Measurements from ENCODE around the gene PTRH1. TPM values are rescaled to one million over a fixed set of nuclear protein-coding genes. Genes with fewer than 3 reads are reported as not detected.

Gene PTRH1
- total RNA-seq, 1 experiment from 2014 or later = 15.1 TPM

DNA sequence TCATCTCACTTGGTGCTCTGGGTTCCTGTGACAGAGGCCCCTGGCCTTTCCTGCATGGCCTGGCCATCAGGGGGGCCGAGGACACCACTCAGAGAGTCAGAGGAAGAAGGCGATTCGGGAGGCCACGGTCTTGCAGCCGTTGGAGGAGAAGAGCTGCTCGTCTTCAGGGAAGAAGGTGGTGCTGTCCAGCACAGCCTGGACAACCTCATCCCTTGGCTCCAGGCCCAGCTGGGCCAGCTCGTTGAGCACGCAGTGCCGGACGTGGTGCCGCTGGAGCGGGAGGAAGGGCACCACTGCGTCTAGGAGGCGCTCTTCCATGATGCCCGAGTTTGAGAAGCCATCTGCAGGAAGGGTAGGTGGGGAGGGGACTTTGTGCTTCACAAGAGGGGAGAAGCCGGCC is 16.5 kb upstream of the PTRH1 start:
- CTCF ChIA-PET = no interaction called here
- Mint-ChIP-seq H3K9me3 (ENCODE audit: low read depth, unreplicated experiment) (no peaks in the 10 kb centered on the region), H3K27ac (ENCODE audit: unreplicated experiment) (no peak overlapping the region), H3K36me3 (ENCODE audit: insufficient read depth, unreplicated experiment) (peaks cover 6% of the 10 kb centered on the region), H3K27me3 (ENCODE audit: unreplicated experiment) (peaks cover 12% of the 10 kb centered on the region), H3K4me3 (ENCODE audit: low read depth, unreplicated experiment) (no peak overlapping the region), H3K4me1 (ENCODE audit: low read depth, unreplicated experiment) (no peaks in the 10 kb centered on the region)
- TF ChIP-seq, protein P1, sequence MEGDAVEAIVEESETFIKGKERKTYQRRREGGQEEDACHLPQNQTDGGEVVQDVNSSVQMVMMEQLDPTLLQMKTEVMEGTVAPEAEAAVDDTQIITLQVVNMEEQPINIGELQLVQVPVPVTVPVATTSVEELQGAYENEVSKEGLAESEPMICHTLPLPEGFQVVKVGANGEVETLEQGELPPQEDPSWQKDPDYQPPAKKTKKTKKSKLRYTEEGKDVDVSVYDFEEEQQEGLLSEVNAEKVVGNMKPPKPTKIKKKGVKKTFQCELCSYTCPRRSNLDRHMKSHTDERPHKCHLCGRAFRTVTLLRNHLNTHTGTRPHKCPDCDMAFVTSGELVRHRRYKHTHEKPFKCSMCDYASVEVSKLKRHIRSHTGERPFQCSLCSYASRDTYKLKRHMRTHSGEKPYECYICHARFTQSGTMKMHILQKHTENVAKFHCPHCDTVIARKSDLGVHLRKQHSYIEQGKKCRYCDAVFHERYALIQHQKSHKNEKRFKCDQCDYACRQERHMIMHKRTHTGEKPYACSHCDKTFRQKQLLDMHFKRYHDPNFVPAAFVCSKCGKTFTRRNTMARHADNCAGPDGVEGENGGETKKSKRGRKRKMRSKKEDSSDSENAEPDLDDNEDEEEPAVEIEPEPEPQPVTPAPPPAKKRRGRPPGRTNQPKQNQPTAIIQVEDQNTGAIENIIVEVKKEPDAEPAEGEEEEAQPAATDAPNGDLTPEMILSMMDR (IDR thresholded peaks at IDR 0.05; ENCODE audit: unreplicated experiment) = no peak
- DNase-seq = no peak
- intact Hi-C loops (cut with micrococcal nuclease; ENCODE audit: unreplicated experiment) = loop anchor here (5.0 kb wide), 1 partner anchor 140 kb away; no protein-coding TSS in a partner anchor
- BruUV-seq (replicated peaks) = no TSS peak

DNA sequence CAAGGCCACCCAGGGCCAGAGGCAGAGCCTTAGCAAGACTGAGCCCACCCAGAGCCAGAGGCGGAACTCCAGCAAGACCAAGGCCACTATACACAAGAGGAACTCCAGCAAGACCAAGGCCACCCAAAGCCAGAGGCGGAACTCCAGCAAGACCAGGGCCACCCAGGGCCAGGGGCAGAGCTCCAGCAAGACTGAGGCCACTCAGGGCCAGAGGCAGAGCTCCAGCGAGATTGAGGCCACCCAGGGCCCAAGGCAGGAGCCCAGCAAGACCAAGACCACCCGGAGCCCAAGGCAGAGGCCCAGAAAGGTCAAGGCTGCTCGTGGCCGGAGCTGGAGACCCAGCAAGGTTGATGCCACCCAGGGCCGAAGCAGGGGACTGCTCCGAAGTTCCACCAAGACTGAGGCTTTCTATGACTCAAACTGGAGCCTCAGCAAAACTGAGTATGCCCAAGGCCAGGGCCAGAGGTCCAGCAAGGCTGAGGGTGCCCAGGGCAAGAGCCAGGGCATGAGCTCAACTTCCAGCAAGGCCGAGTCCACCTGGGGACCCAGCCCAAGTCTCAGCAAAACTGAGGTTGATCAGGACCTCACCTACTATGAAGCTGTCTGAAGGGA is 15.4 kb upstream of the PTRH1 start:
- intact Hi-C loops (cut with micrococcal nuclease; ENCODE audit: unreplicated experiment) = loop anchor here (5.0 kb wide), 1 partner anchor 139 kb away; no protein-coding TSS in a partner anchor
- TF ChIP-seq, protein P1 (IDR thresholded peaks at IDR 0.05; ENCODE audit: unreplicated experiment) = no peak
- no peaks in the 10 kb centered on the region for H3K9me3 Mint-ChIP-seq (ENCODE audit: low read depth, unreplicated experiment)
- H3K4me3 Mint-ChIP-seq (ENCODE audit: low read depth, unreplicated experiment) = no peak overlapping the region
- no peak for DNase-seq
- peaks cover 6% of the 10 kb centered on the region for H3K36me3 Mint-ChIP-seq (ENCODE audit: insufficient read depth, unreplicated experiment)
- H3K27ac Mint-ChIP-seq (ENCODE audit: unreplicated experiment) = no peak overlapping the region
- CTCF ChIA-PET = no interaction called here
- H3K27me3 Mint-ChIP-seq (ENCODE audit: unreplicated experiment) = peaks cover 2% of the 10 kb centered on the region
- no peaks in the 10 kb centered on the region for H3K4me1 Mint-ChIP-seq (ENCODE audit: low read depth, unreplicated experiment)
- no TSS peak for BruUV-seq (replicated peaks)

DNA sequence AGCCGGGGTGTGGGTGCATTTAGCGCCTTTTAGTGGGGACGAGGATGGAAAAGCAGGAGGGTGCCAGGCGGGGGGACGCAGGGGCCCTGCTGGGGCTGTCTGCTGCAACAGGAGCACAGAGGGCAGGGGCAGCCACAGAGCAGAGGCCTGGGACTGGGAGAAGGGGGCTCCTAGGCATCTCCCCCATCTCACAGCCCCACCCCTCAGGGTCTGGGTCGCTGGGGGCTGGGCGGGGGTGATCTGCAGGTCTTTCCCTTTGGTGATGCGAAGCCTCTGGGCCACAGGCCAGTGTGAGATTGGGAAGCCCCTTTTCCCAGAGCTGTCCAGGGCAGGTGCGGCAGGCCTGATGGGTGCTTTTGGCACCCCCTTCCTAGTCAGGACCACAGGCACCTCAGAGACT is 14.8 kb upstream of the PTRH1 start:
- intact Hi-C loops (cut with micrococcal nuclease; ENCODE audit: unreplicated experiment) = loop anchor here (5.0 kb wide), 1 partner anchor 138 kb away; no protein-coding TSS in a partner anchor
- H3K9me3 Mint-ChIP-seq (ENCODE audit: low read depth, unreplicated experiment) = no peaks in the 10 kb centered on the region
- H3K36me3 Mint-ChIP-seq (ENCODE audit: insufficient read depth, unreplicated experiment) = peaks cover 3% of the 10 kb centered on the region
- CTCF ChIA-PET = interaction anchor here (1.7 kb wide), 1 partner anchor 15 kb away, joined by 5 read pairs; the partner anchor contains the start of genes PTRH1 and TTC16
- no peaks in the 10 kb centered on the region for H3K4me1 Mint-ChIP-seq (ENCODE audit: low read depth, unreplicated experiment)
- H3K27ac Mint-ChIP-seq (ENCODE audit: unreplicated experiment) = no peak overlapping the region
- no peak overlapping the region for H3K4me3 Mint-ChIP-seq (ENCODE audit: low read depth, unreplicated experiment)
- H3K27me3 Mint-ChIP-seq (ENCODE audit: unreplicated experiment) = no peaks in the 10 kb centered on the region
- BruUV-seq (replicated peaks) = no TSS peak
- DNase-seq = no peak
- TF ChIP-seq, protein P1 (IDR thresholded peaks at IDR 0.05; ENCODE audit: unreplicated experiment) = no peak

DNA sequence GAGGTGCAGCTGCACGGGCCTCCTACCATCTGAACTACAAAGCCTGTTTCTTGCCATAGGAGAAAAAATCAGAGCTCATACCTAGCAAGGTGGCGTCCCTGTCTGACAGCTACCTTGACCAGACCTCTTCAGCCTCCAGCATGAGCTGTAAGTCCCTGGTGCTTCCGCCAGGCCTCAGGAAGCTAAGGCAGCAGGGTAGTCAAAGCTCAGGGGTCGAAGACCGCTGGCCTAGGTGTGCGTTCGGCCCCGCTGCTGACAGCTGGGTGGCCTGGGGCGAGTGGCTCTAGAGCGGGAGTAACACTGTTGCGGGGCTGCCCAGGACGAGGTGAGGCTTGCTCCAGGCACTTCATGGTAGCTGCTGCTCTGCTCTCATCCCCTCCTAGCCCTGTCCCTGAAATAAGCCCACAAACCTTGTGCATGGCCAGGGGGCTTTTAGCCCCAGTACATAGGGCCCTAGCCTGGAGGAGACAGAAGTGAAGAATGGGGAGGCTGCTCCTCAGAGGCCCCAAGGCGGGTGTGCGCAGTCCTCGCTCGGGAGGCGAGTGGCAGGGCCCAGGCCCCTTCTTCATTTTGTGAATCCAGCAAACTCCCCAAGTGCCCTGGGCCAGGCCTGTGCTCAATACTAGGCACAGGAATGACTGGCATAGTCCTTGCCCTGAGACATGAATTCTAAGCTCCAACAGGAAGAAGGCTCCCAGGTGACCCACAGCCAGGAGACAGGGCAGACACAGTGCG is 14.2 kb upstream of the PTRH1 start:
- CTCF ChIA-PET = interaction anchor here (1.7 kb wide), 1 partner anchor 14 kb away, joined by 5 read pairs; the partner anchor contains the start of genes PTRH1 and TTC16
- H3K9me3 Mint-ChIP-seq (ENCODE audit: low read depth, unreplicated experiment) = no peaks in the 10 kb centered on the region
- H3K4me1 Mint-ChIP-seq (ENCODE audit: low read depth, unreplicated experiment) = no peaks in the 10 kb centered on the region
- H3K27ac Mint-ChIP-seq (ENCODE audit: unreplicated experiment) = no peak overlapping the region
- H3K27me3 Mint-ChIP-seq (ENCODE audit: unreplicated experiment) = no peaks in the 10 kb centered on the region
- DNase-seq = no peak
- no peaks in the 10 kb centered on the region for H3K36me3 Mint-ChIP-seq (ENCODE audit: insufficient read depth, unreplicated experiment)
- no TSS peak for BruUV-seq (replicated peaks)
- intact Hi-C loops (cut with micrococcal nuclease; ENCODE audit: unreplicated experiment) = loop anchor here (5.0 kb wide), 1 partner anchor 137 kb away; no protein-coding TSS in a partner anchor
- TF ChIP-seq, protein P1 (IDR thresholded peaks at IDR 0.05; ENCODE audit: unreplicated experiment) = no peak
- no peak overlapping the region for H3K4me3 Mint-ChIP-seq (ENCODE audit: low read depth, unreplicated experiment)
